ENCODE data around the gene CLRN1.

Gene CLRN1

DNA sequence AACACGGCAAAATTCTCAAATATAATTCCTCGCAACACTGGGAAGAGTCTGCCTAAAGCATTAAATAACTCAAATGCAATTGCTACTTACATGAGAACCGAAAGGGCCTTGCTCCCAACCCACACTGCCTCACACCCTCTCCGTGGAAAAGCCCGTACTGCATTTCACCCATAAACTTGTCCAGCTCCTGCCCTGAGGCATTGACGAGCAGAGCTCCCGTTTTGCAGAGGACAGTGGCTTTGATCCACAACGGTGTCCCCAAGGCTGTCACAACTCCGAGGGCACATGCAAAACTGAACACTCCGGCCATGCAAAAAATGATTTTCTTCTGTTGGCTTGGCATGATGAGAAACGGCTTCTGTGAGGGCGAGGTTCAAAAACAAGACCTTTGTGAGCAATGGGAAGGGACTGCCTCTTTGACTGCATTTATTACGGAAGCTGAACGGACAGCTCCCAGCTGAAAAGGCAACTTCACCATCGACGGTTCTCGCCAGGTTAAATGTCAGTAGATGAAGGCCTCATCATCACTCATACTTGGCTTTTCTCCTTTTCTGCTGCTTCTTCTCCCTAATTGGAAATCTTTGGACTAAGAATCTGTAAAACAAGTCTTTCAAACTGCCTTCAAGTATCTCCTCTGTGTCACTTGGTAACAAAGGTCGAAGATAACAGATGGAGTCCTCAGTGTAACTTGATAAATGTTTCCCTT lies at the start of gene CLRN1:
TSS of gene CLRN1 (minus strand) at position 362 of the 706 bp plus-strand sequence. CDS start at position 343, 19 bp downstream.
- DNase-seq (ENCODE audit: low spot score) = no peak
- no peak for TF ChIP-seq CTCF (IDR thresholded peaks at IDR 0.05; ENCODE audit: extremely low read depth, missing control alignments)

DNA sequence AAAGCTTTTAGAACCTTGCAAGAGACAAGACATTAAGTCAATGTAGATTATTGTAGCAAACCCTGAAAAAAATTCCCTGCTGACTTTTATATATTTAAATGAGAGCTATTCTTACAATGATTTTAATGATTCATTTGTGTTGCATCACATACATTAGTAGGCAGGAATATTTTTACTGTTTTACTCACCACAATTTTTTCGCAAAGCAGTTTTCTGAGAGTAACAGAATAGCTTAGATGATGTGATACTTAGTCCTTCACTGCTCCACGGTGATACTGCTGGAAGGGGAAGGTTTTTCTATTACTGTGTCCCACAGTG lies 43.9 kb upstream of the CLRN1 start:
- TF ChIP-seq CTCF (IDR thresholded peaks at IDR 0.05; ENCODE audit: extremely low read depth, missing control alignments) = no peak
- DNase-seq (ENCODE audit: low spot score) = no peak

DNA sequence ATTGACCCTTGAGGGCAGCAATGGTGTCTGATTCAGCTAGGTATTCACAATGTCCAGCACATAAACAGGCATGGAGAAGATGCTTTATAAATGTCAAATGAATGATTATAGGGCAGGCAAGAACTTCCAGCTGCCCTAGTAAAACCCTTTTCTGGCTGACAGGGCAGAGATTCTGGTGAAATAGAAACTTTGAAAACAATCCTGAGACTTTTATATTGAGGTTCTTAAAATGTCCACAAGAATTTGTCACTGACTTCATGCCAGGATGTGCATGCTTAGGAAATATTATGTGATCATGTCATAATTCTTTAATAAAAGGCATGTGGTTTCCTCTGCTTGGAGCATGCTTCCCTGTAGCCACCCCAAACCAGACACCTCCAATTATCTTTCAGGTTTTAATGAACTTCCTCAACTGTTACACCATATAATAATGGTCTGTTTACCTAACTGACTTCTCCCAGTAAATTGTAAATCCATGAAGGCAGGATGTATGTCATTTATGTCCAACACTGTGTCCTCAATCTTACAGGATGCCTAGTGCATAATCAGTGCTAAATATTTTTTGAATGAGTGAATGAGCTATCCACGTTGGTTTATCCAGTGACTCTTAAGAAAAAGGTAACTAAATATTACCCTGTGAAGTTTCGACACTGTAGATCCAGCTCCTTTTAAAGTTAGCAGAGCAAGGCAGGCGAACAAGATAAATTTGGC lies 43.4 kb upstream of the CLRN1 start:
- no peak for TF ChIP-seq CTCF (IDR thresholded peaks at IDR 0.05; ENCODE audit: extremely low read depth, missing control alignments)
- no peak for DNase-seq (ENCODE audit: low spot score)

- TF ChIP-seq CTCF (IDR thresholded peaks at IDR 0.05; ENCODE audit: extremely low read depth, missing control alignments) = no peak
- no peak for DNase-seq (ENCODE audit: low spot score)
Observed at GRCh38 chr3:151015181-151015580, 42.7 kb upstream of the CLRN1 start.

GRCh38 chr3:151014501-151015018 lies 42.0 kb upstream of the CLRN1 start:
- no peak for DNase-seq (ENCODE audit: low spot score)
- no peak for TF ChIP-seq CTCF (IDR thresholded peaks at IDR 0.05; ENCODE audit: extremely low read depth, missing control alignments)

GRCh38 chr3:151012753-151013152 lies 40.2 kb upstream of the CLRN1 start:
- no peak for DNase-seq (ENCODE audit: low spot score)
- no peak for TF ChIP-seq CTCF (IDR thresholded peaks at IDR 0.05; ENCODE audit: extremely low read depth, missing control alignments)

DNA sequence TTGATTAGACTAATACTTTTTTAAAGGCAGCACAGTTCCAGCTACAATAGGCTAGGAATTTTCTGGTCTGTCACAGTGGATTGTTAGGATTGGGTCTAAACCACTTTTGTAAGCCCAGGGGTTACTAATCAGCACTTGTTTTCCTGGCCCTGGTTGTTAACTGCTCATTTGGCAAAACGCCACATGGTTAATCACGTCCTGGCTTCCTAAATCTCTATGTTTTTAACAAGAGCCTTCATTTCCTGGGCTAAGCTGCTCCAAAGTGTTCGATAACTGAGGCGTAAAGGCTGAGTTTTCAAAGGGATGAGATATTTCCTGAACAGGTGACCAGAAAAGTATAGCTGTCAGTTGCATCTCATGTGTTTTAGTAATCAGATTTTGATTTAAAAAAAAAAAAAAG lies 38.9 kb upstream of the CLRN1 start:
- no peak for TF ChIP-seq CTCF (IDR thresholded peaks at IDR 0.05; ENCODE audit: extremely low read depth, missing control alignments)
- DNase-seq (ENCODE audit: low spot score) = no peak
